PC-9 (cell line): ENCODE data around the gene KRTAP10-10. TPM values are rescaled to one million over a fixed set of nuclear protein-coding genes. Genes with fewer than 3 reads are reported as not detected.

Experiments
- BruUV-seq: library from RNA; stranded (reverse); fragments of 400-500 nt; replicated peaks from 2 replicates; lab custom pipeline; 2021; lab: Mats Ljungman, UMichigan
- CTCF ChIA-PET: fragments of 300-600 bp; sonication (Branson Sonifier 250); formaldehyde crosslinking; loops from one replicate; lab custom pipeline; 2022; ENCODE audit warnings: antibody characterized with exemption; lab: Charles Lee
- POLR2A ChIA-PET: fragments of 300-600 bp; sonication (Branson Sonifier 250); formaldehyde crosslinking; loops from one replicate; lab custom pipeline; 2022; ENCODE audit warnings: antibody characterized with exemption; ENCODE audit not compliant: unreplicated experiment; lab: Charles Lee
- DNase-seq, 2 experiments: peaks; one replicate each; pipeline versions ENCODE4 v3.0.0 to v3.0.0-alpha.2; 2015 to 2022; ENCODE audit warnings: mixed read lengths in 1 of 2
- H2AFZ ChIP-seq: fragments of 200-600 bp; sonication (generic); 2 replicates; pipeline ENCODE4 v1.8.1; 2017; ENCODE audit warnings: antibody characterized with exemption
- H3F3A ChIP-seq: fragments of 200-600 bp; sonication (generic); 2 replicates; pipeline ENCODE4 v1.8.1; 2017; ENCODE audit warnings: antibody characterized with exemption, mild to moderate bottlenecking, low read depth; ENCODE audit not compliant: insufficient read depth
- H3K27ac ChIP-seq: fragments of 200-600 bp; sonication (generic); 2 replicates; pipeline ENCODE4 v1.6.1; 2016; ENCODE audit warnings: mixed run types
- H3K27me3 ChIP-seq: fragments of 200-600 bp; sonication (generic); 2 replicates; pipeline ENCODE4 v1.6.1; 2016; ENCODE audit warnings: low read depth, mixed run types; ENCODE audit not compliant: insufficient read depth
- H3K36me3 ChIP-seq: fragments of 200-600 bp; sonication (generic); 2 replicates; pipeline ENCODE4 v1.6.1; 2016; ENCODE audit warnings: low read depth, mixed run types
- H3K4me1 ChIP-seq: fragments of 200-600 bp; sonication (generic); replicated peaks from 2 replicates; pipeline ENCODE4 v1.6.1; 2016; ENCODE audit warnings: mixed run types; ENCODE audit not compliant: insufficient read depth
- H3K4me2 ChIP-seq: fragments of 200-600 bp; sonication (generic); 2 replicates; pipeline ENCODE4 v1.6.1; 2017; ENCODE audit warnings: mixed run types
- H3K4me3 ChIP-seq: fragments of 200-600 bp; sonication (generic); 2 replicates; pipeline ENCODE4 v1.6.1; 2016; ENCODE audit warnings: mixed run types
- H3K79me2 ChIP-seq: fragments of 200-600 bp; sonication (generic); 2 replicates; pipeline ENCODE4 v1.6.1; 2017; ENCODE audit warnings: low read depth, mixed run types
- H3K9me2 ChIP-seq: fragments of 200-600 bp; sonication (generic); 2 replicates; pipeline ENCODE4 v1.8.1; 2017; ENCODE audit warnings: mild to moderate bottlenecking; ENCODE audit not compliant: insufficient read depth
- H3K9me3 ChIP-seq: fragments of 200-600 bp; sonication (generic); 2 replicates; pipeline ENCODE4 v1.8.1; 2016; ENCODE audit warnings: low read depth; ENCODE audit not compliant: insufficient read depth
- H4K20me1 ChIP-seq: fragments of 200-600 bp; sonication (generic); 2 replicates; pipeline ENCODE4 v1.8.1; 2017; ENCODE audit not compliant: insufficient read depth
- CTCF ChIP-seq: fragments of 200-600 bp; sonication (generic); conservative IDR thresholded peaks from 2 replicates; pipeline ENCODE4 v1.6.1; 2017; ENCODE audit warnings: mixed run types, antibody characterized with exemption, mild to moderate bottlenecking, moderate library complexity
- EZH2 ChIP-seq: fragments of 200-600 bp; sonication (generic); IDR thresholded peaks from 2 replicates; pipeline ENCODE4 v1.8.0; 2017; ENCODE audit warnings: antibody characterized with exemption, low read depth
- intact Hi-C: fragments of 100-400 bp; cut with micrococcal nuclease; formaldehyde crosslinking; loops from one replicate; pipeline ENCODE4 v1.10.0; 2022; ENCODE audit not compliant: unreplicated experiment
- total RNA-seq: library from RNA; stranded (reverse); gene quantifications from 2 replicates; pipeline ENCODE4 v1.2.3, GENCODE V29; 2021

The KRTAP10-10 gene
- total RNA-seq, 1 experiment from 2014 or later = not detected

DNA sequence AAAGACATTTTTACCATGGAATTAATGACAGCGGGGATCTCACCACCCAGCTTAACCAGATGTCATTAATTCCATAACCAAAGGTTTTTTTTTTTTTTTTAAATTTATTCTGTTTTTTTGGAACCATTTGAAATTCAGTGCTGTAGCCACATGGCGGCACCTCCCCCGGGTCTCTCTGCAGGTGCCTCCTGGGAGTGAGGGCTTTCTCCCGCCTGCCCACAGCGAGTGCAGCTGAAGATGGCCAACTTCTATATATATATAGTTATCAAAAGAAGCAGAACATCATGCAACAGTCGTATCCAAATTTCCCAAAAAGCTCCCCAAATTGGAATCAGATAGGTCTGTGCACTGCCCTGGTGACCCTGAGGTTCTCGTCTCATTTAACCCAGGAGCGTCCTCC is 21.7 kb upstream of the KRTAP10-10 start:
- POLR2A ChIA-PET = no interaction called here

GRCh38 chr21:44615911-44616590 is 21.1 kb upstream of the KRTAP10-10 start:
- H4K20me1 ChIP-seq = no peaks in the 10 kb centered on the region
- BruUV-seq = no TSS peak
- no peaks in the 10 kb centered on the region for H3K9me2 ChIP-seq
- H3K9me3 ChIP-seq = no peaks in the 10 kb centered on the region
- H3K27ac ChIP-seq = no peak overlapping the region
- no peaks in the 10 kb centered on the region for H3K4me1 ChIP-seq
- ChIA-PET POLR2A (no interaction called here), CTCF (no interaction called here)
- intact Hi-C loops = no loop called here
- no peaks in the 10 kb centered on the region for H3K36me3 ChIP-seq
- H3K27me3 ChIP-seq = peaks cover 42% of the 10 kb centered on the region
- no peak overlapping the region for H2AFZ ChIP-seq
- DNase-seq = no peak
- no peaks in the 10 kb centered on the region for H3F3A ChIP-seq
- H3K4me3 ChIP-seq = no peak overlapping the region
- TF ChIP-seq CTCF = no peak
- no peak for TF ChIP-seq EZH2
- no peaks in the 10 kb centered on the region for H3K79me2 ChIP-seq
- H3K4me2 ChIP-seq = no peak overlapping the region

More for the DNA sequence above, 21.7 kb upstream of the KRTAP10-10 start:
- no TSS peak for BruUV-seq
- H3K79me2 ChIP-seq = no peaks in the 10 kb centered on the region
- no peaks in the 10 kb centered on the region for H4K20me1 ChIP-seq
- no peaks in the 10 kb centered on the region for H3F3A ChIP-seq
- no peak overlapping the region for H3K4me2 ChIP-seq
- CTCF ChIA-PET = no interaction called here
- no peaks in the 10 kb centered on the region for H3K4me1 ChIP-seq
- peaks cover 42% of the 10 kb centered on the region for H3K27me3 ChIP-seq
- H3K9me2 ChIP-seq = no peaks in the 10 kb centered on the region
- intact Hi-C loops = no loop called here
- H3K27ac ChIP-seq = no peak overlapping the region
- no peaks in the 10 kb centered on the region for H3K36me3 ChIP-seq
- no peak for DNase-seq
- H2AFZ ChIP-seq = no peak overlapping the region
- TF ChIP-seq EZH2 (no peak), CTCF (no peak)
- no peak overlapping the region for H3K4me3 ChIP-seq
- no peaks in the 10 kb centered on the region for H3K9me3 ChIP-seq

DNA sequence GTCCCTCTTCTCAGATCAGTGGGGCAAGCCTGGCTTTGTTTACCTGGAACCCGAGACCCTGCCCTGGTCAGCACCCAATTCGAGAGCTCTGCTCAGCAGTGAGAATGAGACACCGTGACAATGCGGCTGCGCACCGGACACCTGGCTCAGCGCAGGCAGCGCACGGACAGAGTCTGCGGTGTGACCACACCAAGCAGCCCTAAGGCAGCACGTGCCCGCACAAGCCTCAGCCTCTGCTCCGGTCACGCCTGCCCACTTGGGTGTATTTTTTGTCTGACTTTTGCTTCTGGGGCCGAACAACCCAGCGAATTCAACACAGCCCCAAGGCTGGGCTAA is 20.6 kb upstream of the KRTAP10-10 start:
- H3K9me2 ChIP-seq = no peaks in the 10 kb centered on the region
- intact Hi-C loops = no loop called here
- no peaks in the 10 kb centered on the region for H3K4me1 ChIP-seq
- H2AFZ ChIP-seq = no peak overlapping the region
- no peaks in the 10 kb centered on the region for H3K36me3 ChIP-seq
- no peak overlapping the region for H3K27ac ChIP-seq
- ChIA-PET CTCF (no interaction called here), POLR2A (no interaction called here)
- DNase-seq = no peak
- H3K4me2 ChIP-seq = no peak overlapping the region
- TF ChIP-seq CTCF (no peak), EZH2 (no peak)
- H3K9me3 ChIP-seq = no peaks in the 10 kb centered on the region
- peaks cover 42% of the 10 kb centered on the region for H3K27me3 ChIP-seq
- no peaks in the 10 kb centered on the region for H3K79me2 ChIP-seq
- no peak overlapping the region for H3K4me3 ChIP-seq
- H4K20me1 ChIP-seq = no peaks in the 10 kb centered on the region
- BruUV-seq = no TSS peak
- H3F3A ChIP-seq = no peaks in the 10 kb centered on the region
